Esophagus squamous epithelium (tissue), 4 donors: Measurements from ENCODE around the gene HMCN2.

Experiments
- CTCF ChIP-seq, 6 experiments: fragments of 450-650 bp in 4 of 6; fragments of 200-600 bp in 2 of 6; sonication (generic) in 2 of 6; IDR thresholded peaks; one replicate each; pipeline ENCODE4 v1.5.1; 2016 to 2019; ENCODE audit warnings: antibody characterized with exemption in 6 of 6, mild to moderate bottlenecking in 4 of 6, moderate library complexity in 4 of 6
- POLR2A ChIP-seq, 4 donors: fragments of 450-650 bp; IDR thresholded peaks; one replicate each; pipeline ENCODE4 v1.6.1; 2017; ENCODE audit warnings: antibody characterized with exemption in 4 of 4, mild to moderate bottlenecking in 4 of 4, moderate library complexity in 3 of 4

GRCh38 chr9:130452835-130453234 is 187.3 kb downstream of the HMCN2 start:
- TF ChIP-seq CTCF (IDR thresholded peaks at IDR 0.05) (no peak), POLR2A (IDR thresholded peaks at IDR 0.05) (no peak)
